Measurements from ENCODE around the gene ANGPT4. TPM values are rescaled to one million over a fixed set of nuclear protein-coding genes. Genes with fewer than 3 reads are reported as not detected.

Gene ANGPT4
- total RNA-seq, 1 donor from 2014 or later: 0.05 TPM

DNA sequence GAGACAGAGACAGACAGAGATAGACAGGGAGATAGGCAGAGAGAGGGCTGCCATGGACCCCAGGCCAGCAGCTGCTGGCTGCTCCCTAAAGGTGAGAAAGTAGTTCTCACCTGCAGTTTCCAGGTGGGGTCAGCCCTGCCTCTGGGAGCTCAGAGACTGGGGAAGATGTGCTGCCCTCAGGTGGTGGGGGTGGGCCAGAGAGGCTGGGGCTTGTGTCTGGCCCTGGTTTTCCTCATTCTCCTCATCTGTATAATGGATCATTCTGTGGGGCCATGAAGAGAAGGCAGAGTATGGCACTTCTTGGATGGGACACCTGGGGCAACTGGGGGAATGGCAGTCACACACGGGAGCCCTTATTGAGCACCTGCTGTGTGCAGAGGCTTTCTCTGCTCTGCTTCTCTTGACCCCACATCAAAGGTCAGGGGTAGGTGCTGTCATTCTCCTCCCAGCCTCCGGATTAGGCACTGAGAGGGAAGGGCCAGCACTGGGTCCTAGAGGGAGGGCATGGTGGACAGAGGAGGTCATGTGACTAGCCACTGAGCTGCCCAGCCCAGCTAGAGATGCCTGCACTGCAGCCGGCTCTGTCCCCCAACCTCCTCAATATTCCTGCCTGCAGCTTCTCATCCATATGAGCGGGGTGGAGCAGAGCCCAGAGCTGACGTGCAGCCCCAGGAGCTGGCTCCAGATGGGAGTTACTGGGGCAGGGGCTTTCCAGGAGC lies 4.1 kb downstream of the ANGPT4 start:
- no peak overlapping the region for H3K4me2 ChIP-seq (ENCODE audit: low read length)
- H3K9me3 Mint-ChIP-seq (ENCODE audit: unreplicated experiment): no peaks in the 10 kb centered on the region
- H3K27me3 Mint-ChIP-seq (ENCODE audit: low read depth, unreplicated experiment): peaks cover 49% of the 10 kb centered on the region
- H3K36me3 Mint-ChIP-seq (ENCODE audit: low read depth, unreplicated experiment): peaks cover 3% of the 10 kb centered on the region
- H3K4me1 Mint-ChIP-seq (ENCODE audit: low read depth, unreplicated experiment): peaks cover 21% of the 10 kb centered on the region
- no peaks in the 10 kb centered on the region for H4K20me1 ChIP-seq (ENCODE audit: insufficient read depth, low read length)
- no peak overlapping the region for H3K27ac Mint-ChIP-seq (ENCODE audit: unreplicated experiment)
- H3K36me3 ChIP-seq (ENCODE audit: insufficient read depth, low read length): no peaks in the 10 kb centered on the region
- no peak overlapping the region for H3K4me3 Mint-ChIP-seq (ENCODE audit: unreplicated experiment)
- H3K27ac ChIP-seq (ENCODE audit: low read depth, low read length): no peak overlapping the region
- H3K9me3 ChIP-seq (ENCODE audit: insufficient read depth, low read depth, low read length): no peaks in the 10 kb centered on the region
- no peak for TF ChIP-seq EZH2 (IDR thresholded peaks at IDR 0.05; ENCODE audit: insufficient read depth, low read length)
- TF ChIP-seq CTCF (IDR thresholded peaks at IDR 0.05; ENCODE audit: insufficient read depth, low read depth, low read length): no peak
- no peak overlapping the region for H3K4me3 ChIP-seq (ENCODE audit: insufficient read depth, low read depth, low read length)
- H3K4me1 ChIP-seq (ENCODE audit: insufficient read depth, low read length): no peaks in the 10 kb centered on the region
- no peak overlapping the region for H2AFZ ChIP-seq (ENCODE audit: low read depth, low read length)
- H3K79me2 ChIP-seq (ENCODE audit: insufficient read depth, low read length): no peaks in the 10 kb centered on the region
- no peak for DNase-seq (ENCODE audit: low read depth)
- no peaks in the 10 kb centered on the region for H3K27me3 ChIP-seq (ENCODE audit: insufficient read depth, low read length)
- FAIRE-seq: no peak
- H3K9ac ChIP-seq (ENCODE audit: low read length): no peak overlapping the region

GRCh38 chr20:910870-911770 lies 5.0 kb downstream of the ANGPT4 start:
- no peak overlapping the region for H3K4me3 Mint-ChIP-seq (ENCODE audit: unreplicated experiment)
- no peak overlapping the region for H3K4me2 ChIP-seq (ENCODE audit: low read length)
- H3K27me3 Mint-ChIP-seq (ENCODE audit: low read depth, unreplicated experiment): peaks cover 44% of the 10 kb centered on the region
- no peak overlapping the region for H3K9ac ChIP-seq (ENCODE audit: low read length)
- peaks cover 3% of the 10 kb centered on the region for H3K36me3 Mint-ChIP-seq (ENCODE audit: low read depth, unreplicated experiment)
- DNase-seq (ENCODE audit: low read depth): no peak
- FAIRE-seq: no peak
- H3K9me3 Mint-ChIP-seq (ENCODE audit: unreplicated experiment): no peaks in the 10 kb centered on the region
- no peaks in the 10 kb centered on the region for H4K20me1 ChIP-seq (ENCODE audit: insufficient read depth, low read length)
- H3K27me3 ChIP-seq (ENCODE audit: insufficient read depth, low read length): no peaks in the 10 kb centered on the region
- H2AFZ ChIP-seq (ENCODE audit: low read depth, low read length): no peak overlapping the region
- H3K36me3 ChIP-seq (ENCODE audit: insufficient read depth, low read length): no peaks in the 10 kb centered on the region
- no peaks in the 10 kb centered on the region for H3K9me3 ChIP-seq (ENCODE audit: insufficient read depth, low read depth, low read length)
- TF ChIP-seq EZH2 (IDR thresholded peaks at IDR 0.05; ENCODE audit: insufficient read depth, low read length) (no peak), CTCF (IDR thresholded peaks at IDR 0.05; ENCODE audit: insufficient read depth, low read depth, low read length) (no peak)
- H3K79me2 ChIP-seq (ENCODE audit: insufficient read depth, low read length): no peaks in the 10 kb centered on the region
- no peak overlapping the region for H3K4me3 ChIP-seq (ENCODE audit: insufficient read depth, low read depth, low read length)
- no peaks in the 10 kb centered on the region for H3K4me1 ChIP-seq (ENCODE audit: insufficient read depth, low read length)
- H3K27ac ChIP-seq (ENCODE audit: low read depth, low read length): no peak overlapping the region
- no peak overlapping the region for H3K27ac Mint-ChIP-seq (ENCODE audit: unreplicated experiment)
- H3K4me1 Mint-ChIP-seq (ENCODE audit: low read depth, unreplicated experiment): peaks cover 18% of the 10 kb centered on the region

All from astrocyte (in vitro differentiated cells and primary cell).